Transverse colon (tissue), 4 donors: Measurements from ENCODE around the gene CLK3.
A peak's percentile ranks its signal among the peaks of the same experiment; 100 is the strongest.

Experiments
- EP300 ChIP-seq: sonication (generic); formaldehyde crosslinking; IDR thresholded peaks from one replicate; pipeline ENCODE4 v1.6.1; 2017; ENCODE audit warnings: antibody characterized with exemption, low read depth
- POLR2A ChIP-seq: fragments of 450-650 bp; IDR thresholded peaks from one replicate; pipeline ENCODE4 v1.6.1; 2016; ENCODE audit warnings: antibody characterized with exemption, mild to moderate bottlenecking, moderate library complexity
- POLR2AphosphoS5 ChIP-seq, 3 donors: sonication (generic); formaldehyde crosslinking; IDR thresholded peaks; one replicate each; pipeline ENCODE4 v1.6.1; 2016; ENCODE audit warnings: antibody characterized with exemption in 3 of 3
- TF ChIP-seq, protein P1 (sequence below), 5 experiments: fragments of 200-600 bp in 3 of 5; fragments of 450-650 bp in 2 of 5; sonication (generic) in 3 of 5; IDR thresholded peaks; 1 replicate in 2 of 5; 2 replicates in 3 of 5; pipeline ENCODE4 v1.5.1; 2016 to 2017; ENCODE audit warnings: antibody characterized with exemption in 5 of 5, inconsistent platforms in 3 of 5, mild to moderate bottlenecking in 2 of 5, moderate library complexity in 1 of 5

DNA sequence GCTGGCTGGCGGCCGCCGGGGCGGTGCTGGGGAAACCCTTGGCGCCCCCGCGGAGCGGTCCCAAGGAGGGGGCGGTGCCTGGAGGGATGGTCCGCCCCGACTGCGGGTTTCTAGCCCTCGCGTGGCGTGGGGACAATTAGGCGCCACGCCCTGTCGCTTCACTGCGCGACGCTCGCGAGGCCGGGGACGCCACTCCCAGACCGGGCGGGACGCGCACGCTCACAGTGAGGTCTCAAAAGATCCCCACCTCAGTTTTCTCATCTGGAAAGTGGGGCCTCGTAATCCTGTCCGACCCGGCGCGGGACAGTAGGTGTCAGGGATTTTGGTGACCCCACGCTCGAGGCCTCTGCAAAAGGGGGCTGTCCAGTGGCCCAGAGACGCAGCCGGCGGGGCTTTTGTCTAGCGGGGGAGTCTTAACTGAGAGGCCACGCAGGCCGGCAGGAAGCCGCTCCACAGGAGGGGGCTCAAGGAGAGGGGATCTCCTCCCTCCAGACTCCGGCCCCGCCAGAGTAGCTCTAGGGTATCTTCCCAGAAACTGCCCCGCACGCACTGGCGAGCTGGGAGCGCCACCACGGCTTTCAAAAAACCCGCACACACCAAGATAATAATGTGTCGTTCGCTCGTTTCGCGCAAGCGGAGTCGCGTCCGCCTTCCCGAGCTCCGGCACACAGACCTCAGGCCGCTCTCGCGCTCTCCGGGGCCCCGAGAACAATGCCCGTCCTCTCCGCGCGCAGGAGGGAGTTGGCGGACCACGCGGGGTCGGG lies 710 bp upstream of the CLK3 start:
- TF ChIP-seq, protein P1, sequence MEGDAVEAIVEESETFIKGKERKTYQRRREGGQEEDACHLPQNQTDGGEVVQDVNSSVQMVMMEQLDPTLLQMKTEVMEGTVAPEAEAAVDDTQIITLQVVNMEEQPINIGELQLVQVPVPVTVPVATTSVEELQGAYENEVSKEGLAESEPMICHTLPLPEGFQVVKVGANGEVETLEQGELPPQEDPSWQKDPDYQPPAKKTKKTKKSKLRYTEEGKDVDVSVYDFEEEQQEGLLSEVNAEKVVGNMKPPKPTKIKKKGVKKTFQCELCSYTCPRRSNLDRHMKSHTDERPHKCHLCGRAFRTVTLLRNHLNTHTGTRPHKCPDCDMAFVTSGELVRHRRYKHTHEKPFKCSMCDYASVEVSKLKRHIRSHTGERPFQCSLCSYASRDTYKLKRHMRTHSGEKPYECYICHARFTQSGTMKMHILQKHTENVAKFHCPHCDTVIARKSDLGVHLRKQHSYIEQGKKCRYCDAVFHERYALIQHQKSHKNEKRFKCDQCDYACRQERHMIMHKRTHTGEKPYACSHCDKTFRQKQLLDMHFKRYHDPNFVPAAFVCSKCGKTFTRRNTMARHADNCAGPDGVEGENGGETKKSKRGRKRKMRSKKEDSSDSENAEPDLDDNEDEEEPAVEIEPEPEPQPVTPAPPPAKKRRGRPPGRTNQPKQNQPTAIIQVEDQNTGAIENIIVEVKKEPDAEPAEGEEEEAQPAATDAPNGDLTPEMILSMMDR (IDR thresholded peaks at IDR 0.05): peak in 1 of 5 experiments; percentile 2
- TF ChIP-seq POLR2A (no peak), POLR2AphosphoS5 (IDR thresholded peaks at IDR 0.05) (peak; percentile 46 to 69 (median 69)), EP300 (no peak)
